NCI-H2107 (cell line): ENCODE measurements around the gene F2.

Experiments used
- DNase-seq: peaks from one replicate; lab custom pipeline; 2025; lab: John Stamatoyannopoulos, UW

The F2 gene

DNA sequence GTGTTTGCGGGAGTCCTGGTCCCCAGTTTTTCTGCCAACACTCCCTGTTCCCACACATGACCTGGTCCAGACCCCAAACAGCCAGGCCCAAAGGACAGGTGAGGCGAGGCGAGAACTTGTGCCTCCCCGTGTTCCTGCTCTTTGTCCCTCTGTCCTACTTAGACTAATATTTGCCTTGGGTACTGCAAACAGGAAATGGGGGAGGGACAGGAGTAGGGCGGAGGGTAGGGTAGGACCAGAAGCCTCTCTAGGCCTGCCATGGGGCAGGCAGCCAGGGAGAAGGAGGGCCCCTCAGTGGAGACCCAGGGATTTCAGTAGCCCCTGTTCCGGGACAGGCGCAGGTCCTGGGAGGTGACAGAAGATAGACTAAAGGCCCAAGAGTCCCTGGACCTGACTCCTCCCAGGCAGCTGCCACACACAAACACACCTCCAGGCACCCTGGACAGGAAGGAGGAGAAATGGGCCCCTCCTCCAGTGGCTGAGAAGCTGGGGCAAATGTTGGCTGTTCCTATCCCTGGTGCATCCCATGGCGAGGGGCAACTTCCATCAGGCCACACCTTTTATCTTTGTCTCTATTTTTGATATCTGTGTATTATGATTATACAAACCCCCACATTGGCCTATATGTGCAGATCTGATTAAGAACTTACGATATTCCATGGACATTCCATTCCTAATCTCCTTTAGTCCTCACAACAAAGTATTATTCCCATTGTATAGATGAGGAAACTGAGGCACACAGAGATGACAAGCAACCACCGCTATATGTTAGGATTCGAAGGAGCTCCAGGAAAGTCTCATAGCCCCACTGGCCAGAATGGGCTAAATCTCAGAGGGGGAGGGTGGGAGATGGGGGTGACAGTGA is 626 bp upstream of the F2 start:
- no peak for DNase-seq

DNA sequence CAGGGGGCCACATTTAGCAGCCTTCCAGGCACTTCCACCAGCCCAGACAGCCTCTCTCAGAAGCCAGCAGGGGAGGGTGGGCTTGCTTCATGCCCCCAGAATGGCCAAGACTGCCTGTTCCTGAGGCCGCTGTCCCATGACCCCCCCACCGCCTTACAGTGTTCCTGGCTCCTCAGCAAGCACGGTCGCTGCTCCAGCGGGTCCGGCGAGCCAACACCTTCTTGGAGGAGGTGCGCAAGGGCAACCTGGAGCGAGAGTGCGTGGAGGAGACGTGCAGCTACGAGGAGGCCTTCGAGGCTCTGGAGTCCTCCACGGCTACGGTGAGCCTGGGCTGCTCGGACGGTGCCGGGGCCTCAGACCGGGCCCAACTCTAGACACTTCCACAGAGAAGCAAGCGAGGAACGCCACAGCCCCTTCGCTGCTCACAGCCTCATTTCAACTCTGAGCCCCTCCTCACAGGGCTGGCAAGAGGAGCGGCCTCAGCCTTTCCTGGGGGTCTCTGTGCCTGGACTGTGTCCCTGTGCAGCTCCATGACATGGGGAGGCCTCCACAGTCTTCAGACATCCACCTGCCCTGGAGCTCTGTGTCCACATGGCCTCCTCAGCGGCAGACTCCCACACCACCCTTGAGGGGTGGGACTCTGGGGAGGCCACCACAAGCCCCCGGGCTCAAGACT is 668 bp downstream of the F2 start:
- DNase-seq: no peak

DNA sequence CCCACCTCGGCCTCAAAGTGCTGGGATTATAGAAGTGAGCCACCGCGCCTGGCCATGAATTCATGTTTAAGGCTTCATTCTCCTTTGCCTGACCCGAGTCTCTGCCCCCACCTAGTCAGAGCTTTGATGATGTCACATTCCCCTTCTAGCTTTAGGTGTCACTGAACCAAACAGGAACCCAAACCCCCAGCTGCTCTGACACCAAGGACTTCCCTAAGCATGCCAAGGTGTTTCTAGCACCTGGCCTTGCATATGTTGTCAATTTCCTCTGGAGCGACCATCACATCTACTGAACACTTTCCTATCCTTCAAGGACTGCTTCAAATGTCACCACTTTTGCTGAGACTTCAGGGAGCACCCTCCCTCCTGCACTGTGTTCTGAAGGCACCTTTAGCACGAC is 2.3 kb downstream of the F2 start:
- no peak for DNase-seq

DNA sequence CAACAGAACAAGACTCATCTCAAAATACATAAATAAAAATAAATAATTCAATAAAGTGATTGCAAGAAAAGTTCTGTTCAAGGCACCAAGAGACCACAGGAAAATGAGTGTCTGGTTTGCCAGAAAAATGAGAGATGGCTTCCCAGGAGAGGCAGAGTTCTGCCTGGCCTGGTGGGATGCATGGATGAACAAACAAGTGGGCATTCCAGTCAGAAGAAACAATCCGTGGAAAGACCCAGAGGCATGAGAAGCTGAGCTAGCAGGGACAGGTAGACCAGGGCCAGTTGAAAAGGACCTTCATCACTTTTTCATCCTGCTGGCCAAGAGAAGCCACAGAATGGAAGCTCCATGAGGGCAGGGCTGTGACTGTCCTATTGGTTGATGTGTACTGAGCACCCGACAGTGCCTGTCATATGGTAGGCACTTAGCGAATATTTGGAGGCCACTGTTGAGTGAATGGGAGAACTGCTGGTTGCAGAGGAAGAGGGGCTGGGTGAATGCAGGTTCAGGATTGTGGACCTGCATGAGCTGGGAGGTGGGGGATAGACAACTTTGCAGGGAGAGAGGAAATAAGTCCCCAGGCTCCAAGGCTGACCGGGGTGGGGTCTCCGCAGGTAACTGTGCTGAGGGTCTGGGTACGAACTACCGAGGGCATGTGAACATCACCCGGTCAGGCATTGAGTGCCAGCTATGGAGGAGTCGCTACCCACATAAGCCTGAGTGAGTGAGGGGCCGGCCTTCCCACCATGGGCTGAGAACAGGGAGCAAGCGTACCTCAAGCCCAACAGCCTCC is 3.7 kb downstream of the F2 start:
- no peak for DNase-seq

DNA sequence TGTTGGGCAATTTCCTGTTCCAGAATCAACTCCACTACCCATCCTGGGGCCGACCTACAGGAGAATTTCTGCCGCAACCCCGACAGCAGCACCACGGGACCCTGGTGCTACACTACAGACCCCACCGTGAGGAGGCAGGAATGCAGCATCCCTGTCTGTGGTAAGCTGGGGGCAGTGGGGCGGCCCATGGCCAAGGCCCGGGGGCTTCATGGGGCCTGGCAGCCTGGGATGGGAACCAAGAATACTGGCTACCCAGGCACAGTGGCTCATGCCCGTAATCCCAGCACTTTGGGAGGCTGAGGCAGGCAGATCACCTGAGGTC is 4.3 kb downstream of the F2 start:
- no peak for DNase-seq

DNA sequence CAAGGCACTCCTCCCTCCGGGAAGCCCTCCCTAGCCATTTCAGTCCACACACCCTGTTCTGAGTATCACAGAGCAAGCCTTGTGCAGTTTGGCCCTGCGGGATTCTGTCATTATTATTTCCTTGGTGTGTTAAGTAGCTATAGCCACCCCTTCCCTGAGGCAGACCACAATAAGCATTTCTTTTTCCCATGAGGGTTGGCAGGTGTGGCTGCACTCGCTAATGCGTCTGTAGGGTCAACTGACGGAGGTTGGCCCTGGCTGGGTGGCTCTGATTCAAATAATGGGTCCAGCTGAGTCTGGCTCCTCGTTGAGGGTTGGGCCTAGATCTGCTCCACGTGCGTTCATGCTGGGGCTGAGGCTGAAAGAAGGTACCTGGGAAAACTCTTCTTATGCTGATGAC is 5.1 kb downstream of the F2 start:
- peak; percentile 36 for DNase-seq

DNA sequence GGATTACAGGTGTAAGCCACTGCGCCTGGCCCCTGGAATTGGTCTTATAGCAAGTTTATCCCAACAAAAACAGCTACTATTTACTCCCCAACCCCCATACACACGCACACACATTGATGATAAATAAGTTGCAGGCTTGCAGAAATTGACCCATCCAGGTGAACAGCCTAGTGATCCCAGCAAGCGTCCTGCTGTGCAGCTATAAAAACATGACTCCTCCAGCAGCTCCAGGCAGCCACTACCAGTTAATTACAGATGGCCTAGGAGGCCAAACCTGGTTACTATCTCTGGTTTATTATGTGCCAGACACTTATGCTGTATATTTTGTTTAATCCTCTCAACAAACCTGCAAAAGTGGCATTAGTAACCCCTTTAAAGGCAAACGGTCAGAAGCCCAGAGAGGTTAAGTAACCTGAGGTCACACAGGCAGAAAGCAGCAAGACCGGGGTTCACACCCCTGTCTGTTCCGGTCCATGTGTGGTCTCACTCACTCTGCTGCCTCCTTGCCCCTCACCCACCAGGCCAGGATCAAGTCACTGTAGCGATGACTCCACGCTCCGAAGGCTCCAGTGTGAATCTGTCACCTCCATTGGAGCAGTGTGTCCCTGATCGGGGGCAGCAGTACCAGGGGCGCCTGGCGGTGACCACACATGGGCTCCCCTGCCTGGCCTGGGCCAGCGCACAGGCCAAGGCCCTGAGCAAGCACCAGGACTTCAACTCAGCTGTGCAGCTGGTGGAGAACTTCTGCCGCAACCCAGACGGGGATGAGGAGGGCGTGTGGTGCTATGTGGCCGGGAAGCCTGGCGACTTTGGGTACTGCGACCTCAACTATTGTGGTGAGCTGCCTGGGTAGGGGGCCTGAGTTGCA is 6.6 kb downstream of the F2 start:
- DNase-seq: no peak

DNA sequence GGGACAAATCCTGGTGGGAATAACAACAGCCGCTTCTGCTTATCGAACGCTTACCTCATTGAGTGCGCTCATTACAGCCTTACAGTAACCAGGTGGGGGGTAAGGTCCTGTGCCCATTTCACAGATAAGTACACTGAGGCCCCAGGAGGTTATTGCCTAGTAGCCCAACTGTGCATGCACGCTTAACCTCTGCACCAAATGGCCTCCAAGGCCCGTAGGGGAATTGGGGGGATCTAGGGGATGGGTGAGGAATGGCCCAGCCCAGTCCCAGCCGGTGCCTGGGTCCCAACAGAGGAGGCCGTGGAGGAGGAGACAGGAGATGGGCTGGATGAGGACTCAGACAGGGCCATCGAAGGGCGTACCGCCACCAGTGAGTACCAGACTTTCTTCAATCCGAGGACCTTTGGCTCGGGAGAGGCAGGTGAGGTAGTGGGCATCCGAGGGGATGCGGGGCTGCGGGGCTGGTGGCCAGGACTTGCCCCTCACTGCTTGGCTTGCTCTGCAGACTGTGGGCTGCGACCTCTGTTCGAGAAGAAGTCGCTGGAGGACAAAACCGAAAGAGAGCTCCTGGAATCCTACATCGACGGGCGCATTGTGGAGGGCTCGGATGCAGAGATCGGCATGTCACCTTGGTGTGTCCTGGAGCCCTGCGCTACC is 7.3 kb downstream of the F2 start:
- DNase-seq: no peak

DNA sequence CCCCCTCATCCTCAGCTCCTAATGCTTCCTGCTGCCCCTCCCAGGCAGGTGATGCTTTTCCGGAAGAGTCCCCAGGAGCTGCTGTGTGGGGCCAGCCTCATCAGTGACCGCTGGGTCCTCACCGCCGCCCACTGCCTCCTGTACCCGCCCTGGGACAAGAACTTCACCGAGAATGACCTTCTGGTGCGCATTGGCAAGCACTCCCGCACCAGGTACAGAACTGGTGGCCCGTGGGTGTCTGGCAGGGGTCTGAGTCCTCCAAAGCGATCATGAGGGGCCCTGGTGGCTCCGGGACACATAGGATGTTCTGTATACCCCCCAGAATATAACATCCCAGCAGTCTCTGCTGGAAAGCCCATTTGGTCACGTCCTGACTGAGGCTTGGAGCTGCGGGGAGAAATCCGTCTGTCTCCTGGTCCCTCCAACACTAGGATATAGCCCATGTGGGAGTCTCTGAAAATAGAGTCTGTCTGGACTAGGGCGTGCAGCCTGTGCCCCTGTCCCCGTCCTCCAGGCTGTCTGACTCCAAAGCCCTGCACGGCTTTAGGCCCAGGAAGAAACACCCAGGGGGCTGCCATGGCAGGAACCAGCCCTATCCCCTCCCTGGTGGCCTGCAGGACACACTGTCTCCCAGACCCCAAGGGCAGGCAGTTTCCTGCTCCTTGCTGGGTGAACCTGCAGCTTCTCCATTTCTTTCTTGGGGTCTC is 9.1 kb downstream of the F2 start:
- DNase-seq: no peak

DNA sequence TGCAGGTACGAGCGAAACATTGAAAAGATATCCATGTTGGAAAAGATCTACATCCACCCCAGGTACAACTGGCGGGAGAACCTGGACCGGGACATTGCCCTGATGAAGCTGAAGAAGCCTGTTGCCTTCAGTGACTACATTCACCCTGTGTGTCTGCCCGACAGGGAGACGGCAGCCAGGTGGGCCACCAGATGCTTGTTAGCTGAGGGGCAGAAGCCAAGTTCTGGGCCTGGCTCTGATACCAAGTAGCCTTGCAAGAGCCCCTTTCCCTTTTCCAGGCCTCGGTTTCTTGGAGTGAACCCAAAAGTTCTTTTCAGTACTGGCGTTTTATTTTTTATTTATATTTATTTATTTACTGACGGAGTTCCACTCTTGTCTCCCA is 9.6 kb downstream of the F2 start:
- no peak for DNase-seq

DNA sequence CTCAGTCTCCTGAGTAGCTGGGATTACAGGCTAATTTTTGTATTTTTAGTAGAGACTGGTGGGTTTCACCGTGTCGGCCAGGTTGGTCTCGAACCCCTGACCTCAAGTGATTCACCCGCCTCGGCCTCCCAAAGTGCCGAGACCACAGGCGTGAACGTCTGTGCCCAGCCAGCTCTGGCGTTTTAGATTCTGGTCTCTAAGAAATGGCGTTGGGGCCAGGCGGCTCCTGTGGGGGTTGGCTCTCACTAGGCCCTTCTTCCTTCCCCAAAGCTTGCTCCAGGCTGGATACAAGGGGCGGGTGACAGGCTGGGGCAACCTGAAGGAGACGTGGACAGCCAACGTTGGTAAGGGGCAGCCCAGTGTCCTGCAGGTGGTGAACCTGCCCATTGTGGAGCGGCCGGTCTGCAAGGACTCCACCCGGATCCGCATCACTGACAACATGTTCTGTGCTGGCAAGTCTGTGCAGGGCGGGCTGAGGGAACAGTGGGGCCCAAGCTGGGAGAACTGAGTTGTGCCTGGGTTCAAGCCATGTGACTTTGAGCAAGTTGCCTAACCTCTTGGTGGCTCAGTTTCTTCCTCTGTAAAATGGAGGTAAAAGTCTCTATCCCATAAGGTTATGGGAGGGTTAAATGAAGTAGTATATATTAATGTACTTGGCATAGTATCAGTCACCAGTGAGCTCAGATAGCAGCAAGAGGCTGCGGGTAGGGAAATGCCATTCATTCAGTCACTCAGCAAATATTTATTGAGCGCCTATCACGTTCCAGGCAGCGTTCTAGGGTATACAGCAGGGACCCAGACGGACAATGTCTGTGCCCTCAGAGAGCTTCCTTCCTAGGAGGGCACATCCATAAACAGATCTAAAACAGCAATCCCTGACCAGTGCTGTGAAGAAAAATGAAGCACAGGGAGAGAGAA is 10.4 kb downstream of the F2 start:
- DNase-seq: no peak

DNA sequence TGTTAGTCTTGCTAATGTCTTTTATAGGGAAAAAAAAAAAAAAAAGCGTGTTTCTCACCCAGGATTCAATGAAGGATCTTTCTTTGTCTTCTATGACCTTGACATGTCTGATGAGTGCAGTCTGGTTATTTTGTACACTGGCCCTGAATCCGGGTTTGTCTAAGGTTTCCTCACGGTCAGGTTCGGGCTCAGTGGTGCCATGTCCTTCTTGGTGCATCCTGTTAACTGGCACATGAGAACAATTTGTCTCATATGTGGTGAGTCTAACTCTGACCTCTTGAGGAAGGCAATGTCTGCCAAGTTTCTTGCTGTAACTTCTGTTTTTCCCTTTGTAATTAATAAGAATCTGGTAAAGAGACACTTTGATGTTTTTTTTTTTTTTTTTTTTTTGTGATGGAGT is 12.5 kb downstream of the F2 start:
- no peak for DNase-seq

DNA sequence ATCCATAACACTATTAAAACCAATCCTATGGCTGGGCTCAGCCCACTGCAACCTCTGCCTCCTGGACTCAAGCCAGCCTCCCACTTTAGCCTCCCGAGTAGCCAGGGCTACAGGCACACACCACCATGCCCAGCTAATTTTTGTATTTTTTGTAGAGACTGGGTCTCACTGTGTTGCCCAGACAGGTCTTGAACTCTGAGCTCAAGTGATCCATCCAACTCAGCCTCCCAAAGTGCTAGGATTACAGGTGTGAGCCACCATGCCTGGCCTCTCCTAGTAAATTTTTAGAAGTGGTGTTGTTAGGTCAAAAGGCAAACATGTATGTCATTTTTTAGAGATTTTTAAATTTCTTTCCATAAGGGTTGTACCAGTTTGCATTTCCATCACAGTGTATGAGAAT is 14.2 kb downstream of the F2 start:
- no peak for DNase-seq

DNA sequence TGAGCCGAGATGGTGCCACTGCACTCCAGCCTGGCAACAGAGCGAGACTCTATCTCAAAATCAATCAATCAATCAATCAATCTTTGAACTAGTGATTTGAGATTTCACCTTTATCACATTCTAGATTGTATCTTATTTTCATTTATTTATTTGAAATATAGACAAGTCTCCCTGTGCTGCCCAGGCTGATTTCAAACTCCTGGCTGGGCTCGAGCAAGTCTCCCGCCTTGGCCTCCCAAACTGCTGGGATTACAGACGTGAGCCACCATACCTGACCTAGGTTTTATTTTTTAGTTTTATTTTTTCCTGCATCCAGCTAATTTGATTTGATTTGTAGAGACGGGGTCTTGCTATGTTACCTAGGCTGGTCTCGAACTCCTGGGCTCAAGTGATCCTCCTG is 17.1 kb downstream of the F2 start:
- no peak for DNase-seq

DNA sequence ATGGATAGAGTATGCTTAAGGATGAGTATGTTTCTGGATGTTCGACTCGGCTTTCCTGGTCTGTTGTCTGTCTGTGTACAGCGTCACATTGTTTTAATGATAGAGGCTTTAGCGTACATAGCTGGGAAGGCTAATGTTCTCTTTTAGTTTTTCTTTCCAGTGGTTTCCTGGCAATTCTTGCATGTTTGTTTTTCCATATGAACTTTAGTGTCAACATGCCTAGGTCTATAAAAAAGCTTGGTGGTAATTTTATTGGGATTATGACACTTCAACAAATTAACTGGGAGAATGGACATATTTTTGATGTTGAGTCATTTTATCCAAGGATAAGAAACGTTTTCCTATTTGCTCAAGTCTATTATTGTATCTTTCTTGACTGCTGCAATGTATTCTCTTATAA is 17.6 kb downstream of the F2 start:
- no peak for DNase-seq

DNA sequence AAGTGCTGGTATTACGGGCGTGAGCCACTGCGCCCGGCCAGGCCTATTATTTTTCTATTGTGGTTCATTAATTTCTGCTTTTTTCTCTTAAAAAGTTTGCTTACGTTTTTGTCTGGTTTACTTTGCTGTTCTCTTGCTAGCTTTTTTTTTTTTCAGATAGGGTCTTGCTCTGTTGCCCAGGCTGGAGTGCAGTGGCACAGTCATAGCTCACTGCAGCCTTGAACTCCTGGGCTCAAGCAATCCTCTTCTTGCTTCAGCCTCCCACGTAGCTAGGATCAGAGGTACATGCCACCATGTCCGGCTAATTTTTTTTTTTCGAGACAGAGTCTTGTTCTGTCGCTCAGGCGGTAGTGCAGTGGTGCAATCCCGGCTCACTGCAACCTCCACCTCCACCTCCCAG is 18.7 kb downstream of the F2 start:
- DNase-seq: no peak

DNA sequence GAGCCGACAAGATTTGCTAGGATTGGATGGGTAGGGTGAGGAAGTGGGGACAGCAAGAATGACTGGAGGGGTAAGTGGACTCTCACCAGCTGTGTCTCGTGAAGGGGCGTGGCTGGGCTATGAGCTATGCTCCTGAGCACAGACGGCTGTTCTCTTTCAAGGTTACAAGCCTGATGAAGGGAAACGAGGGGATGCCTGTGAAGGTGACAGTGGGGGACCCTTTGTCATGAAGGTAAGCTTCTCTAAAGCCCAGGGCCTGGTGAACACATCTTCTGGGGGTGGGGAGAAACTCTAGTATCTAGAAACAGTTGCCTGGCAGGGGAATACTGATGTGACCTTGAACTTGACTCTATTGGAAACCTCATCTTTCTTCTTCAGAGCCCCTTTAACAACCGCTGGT is 19.9 kb downstream of the F2 start:
- no peak for DNase-seq

DNA sequence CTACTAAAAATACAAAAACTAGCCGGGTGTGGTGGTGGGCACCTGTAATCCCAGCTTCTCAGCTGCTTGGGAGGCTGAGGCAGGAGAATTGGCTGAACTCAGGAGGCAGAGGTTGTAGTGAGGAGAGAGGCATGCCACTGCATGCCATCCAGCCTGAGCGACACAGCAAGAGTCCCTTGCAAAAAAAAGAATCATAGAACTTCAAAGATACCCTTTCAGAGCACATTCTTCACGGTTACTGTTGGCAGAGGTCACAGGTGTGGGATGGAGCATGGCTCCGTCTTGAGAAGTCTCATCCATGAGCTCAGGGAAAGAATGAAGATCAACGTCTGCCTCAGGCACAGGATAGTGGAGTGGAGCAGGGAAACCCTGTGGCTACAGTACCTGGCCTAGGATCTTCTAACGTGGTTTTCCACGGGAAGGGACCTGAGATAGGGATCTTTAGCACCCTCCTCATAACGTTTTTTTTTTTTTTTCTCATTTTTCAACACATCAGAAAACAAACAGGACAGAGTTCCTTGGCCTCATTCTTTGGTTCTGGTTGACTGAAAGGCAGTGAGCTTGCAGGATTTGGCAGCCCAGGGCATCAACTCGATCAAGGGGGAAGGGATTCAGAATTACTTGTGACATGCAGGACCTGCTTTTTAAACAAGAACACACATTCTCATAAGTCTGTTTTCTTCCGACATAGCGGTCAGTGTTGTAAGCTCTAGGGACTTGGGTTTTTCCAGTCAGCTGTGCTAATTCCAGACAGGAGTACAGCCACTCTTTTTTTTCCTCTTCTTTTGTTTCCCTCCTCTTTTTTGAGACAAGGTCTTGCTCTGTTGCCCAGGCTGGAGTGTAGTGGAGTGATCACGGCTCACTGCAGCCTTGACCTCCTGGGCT is 22.8 kb downstream of the F2 start:
- DNase-seq: no peak

DNA sequence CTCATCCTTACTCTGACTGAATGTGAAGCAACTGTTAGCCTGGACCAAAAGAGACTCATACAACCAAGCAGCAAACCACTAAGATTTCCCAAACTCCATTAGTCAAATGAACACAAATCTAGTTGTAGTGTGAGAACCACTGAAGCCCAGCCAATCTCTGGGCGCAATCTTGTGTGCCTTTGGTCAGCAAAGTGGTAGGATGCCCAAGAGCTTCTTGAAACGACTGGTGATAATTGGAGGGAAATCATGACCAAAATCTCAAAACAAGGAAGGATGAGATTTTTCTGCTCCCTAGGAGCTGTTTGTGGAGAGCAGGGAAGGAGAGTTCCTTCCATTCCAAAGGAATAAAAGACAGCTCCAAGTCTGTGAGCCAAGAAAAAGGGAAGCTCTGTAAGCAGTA is 24.0 kb downstream of the F2 start:
- no peak for DNase-seq
